ENCODE data around the gene ATP4A.
"Not testable (repeated sequence)": the region's sequence is repeated elsewhere in the genome, so short reads cannot be mapped to it uniquely, and the experiment has no call there.

The ATP4A gene

GRCh38 chr19:35608251-35608650, 44.8 kb upstream of the ATP4A start:
- TF ChIP-seq BACH2 (CRISPR knock-in tag; IDR thresholded peaks at IDR 0.05; ENCODE audit: borderline replicate concordance) (no peak), TOX (CRISPR knock-in tag; IDR thresholded peaks at IDR 0.05; ENCODE audit: borderline replicate concordance) (no peak), RARB (CRISPR knock-in tag; IDR thresholded peaks at IDR 0.05) (no peak), ZFP30 (CRISPR knock-in tag; IDR thresholded peaks at IDR 0.05) (no peak), SNAI2 (CRISPR knock-in tag; IDR thresholded peaks at IDR 0.05) (no peak), GLIS3 (CRISPR knock-in tag; IDR thresholded peaks at IDR 0.05) (no peak), CSDC2 (CRISPR knock-in tag; IDR thresholded peaks at IDR 0.05) (no peak), TSHZ2 (CRISPR knock-in tag; IDR thresholded peaks at IDR 0.05) (no peak), CREB5 (CRISPR knock-in tag; IDR thresholded peaks at IDR 0.05; ENCODE audit: low read depth) (no peak), ZNF565 (CRISPR knock-in tag; conservative IDR thresholded peaks at IDR 0.05; ENCODE audit: low read depth) (no peak), POU6F1 (CRISPR knock-in tag; IDR thresholded peaks at IDR 0.05; ENCODE audit: borderline replicate concordance, low read depth) (no peak), OSR1 (CRISPR knock-in tag; IDR thresholded peaks at IDR 0.05) (no peak), ESRRG (CRISPR knock-in tag; IDR thresholded peaks at IDR 0.05) (no peak), ZNF70 (CRISPR knock-in tag; IDR thresholded peaks at IDR 0.05) (no peak), ZNF8 (CRISPR knock-in tag; IDR thresholded peaks at IDR 0.05) (no peak), ZC3H10 (CRISPR knock-in tag; IDR thresholded peaks at IDR 0.05) (no peak)
- no peak for ATAC-seq

- TF ChIP-seq ARNTL (CRISPR knock-in tag; IDR thresholded peaks at IDR 0.05; ENCODE audit: borderline replicate concordance, low read depth) (no peak), CREB5 (CRISPR knock-in tag; IDR thresholded peaks at IDR 0.05; ENCODE audit: low read depth) (no peak), CSRNP3 (CRISPR knock-in tag; IDR thresholded peaks at IDR 0.05) (no peak), GLIS3 (CRISPR knock-in tag; IDR thresholded peaks at IDR 0.05) (no peak), ZNF565 (CRISPR knock-in tag; conservative IDR thresholded peaks at IDR 0.05; ENCODE audit: low read depth) (no peak), TSHZ2 (CRISPR knock-in tag; IDR thresholded peaks at IDR 0.05) (no peak), PPARA (CRISPR knock-in tag; IDR thresholded peaks at IDR 0.05; ENCODE audit: borderline replicate concordance) (no peak), PATZ1 (CRISPR knock-in tag; IDR thresholded peaks at IDR 0.05; ENCODE audit: borderline replicate concordance) (no peak), ESRRG (CRISPR knock-in tag; IDR thresholded peaks at IDR 0.05) (no peak), ZNF8 (CRISPR knock-in tag; IDR thresholded peaks at IDR 0.05) (no peak), SNAI2 (CRISPR knock-in tag; IDR thresholded peaks at IDR 0.05) (no peak), TCF4 (CRISPR knock-in tag; IDR thresholded peaks at IDR 0.05; ENCODE audit: borderline replicate concordance) (no peak), OSR1 (CRISPR knock-in tag; IDR thresholded peaks at IDR 0.05) (no peak), POU6F1 (CRISPR knock-in tag; IDR thresholded peaks at IDR 0.05; ENCODE audit: borderline replicate concordance, low read depth) (no peak)
- no peak for ATAC-seq
Measured at GRCh38 chr19:35607661-35608060, 44.2 kb upstream of the ATP4A start.

GRCh38 chr19:35607170-35607569, 43.7 kb upstream of the ATP4A start:
- ATAC-seq = not testable (repeated sequence)

- not testable (repeated sequence) for ATAC-seq
Measured at GRCh38 chr19:35604436-35604835, 41.0 kb upstream of the ATP4A start.

Measured in SK-N-SH treated with all-trans-retinoic acid at 6 μM for 48 hours (cell line).